Hematopoietic multipotent progenitor cell treated with erythropoietin and hydrocortisone succinate and interleukin-3 and kit ligand, for 4 days (in vitro differentiated cells): Measurements from ENCODE around the gene PRELID1.
"Not testable (repeated sequence)": the region's sequence is repeated elsewhere in the genome, so short reads cannot be mapped to it uniquely, and the experiment has no call there.

Experiments used
- DNase-seq: peaks from one replicate; pipeline ENCODE4 v3.0.0-alpha.2; 2015

The PRELID1 gene, protein sequence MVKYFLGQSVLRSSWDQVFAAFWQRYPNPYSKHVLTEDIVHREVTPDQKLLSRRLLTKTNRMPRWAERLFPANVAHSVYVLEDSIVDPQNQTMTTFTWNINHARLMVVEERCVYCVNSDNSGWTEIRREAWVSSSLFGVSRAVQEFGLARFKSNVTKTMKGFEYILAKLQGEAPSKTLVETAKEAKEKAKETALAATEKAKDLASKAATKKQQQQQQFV

GRCh38 chr5:177303121-177303924 is at the start of gene PRELID1, which contains the start of gene RAB24:
Gene PRELID1, plus strand, starts transcription at chr5:177303799. Its CDS starts 187 bp downstream, at chr5:177303986.
Gene RAB24, minus strand, starts transcription at chr5:177303719. Its CDS starts 431 bp downstream, at chr5:177303288.
- DNase-seq: peak; percentile 95

DNA sequence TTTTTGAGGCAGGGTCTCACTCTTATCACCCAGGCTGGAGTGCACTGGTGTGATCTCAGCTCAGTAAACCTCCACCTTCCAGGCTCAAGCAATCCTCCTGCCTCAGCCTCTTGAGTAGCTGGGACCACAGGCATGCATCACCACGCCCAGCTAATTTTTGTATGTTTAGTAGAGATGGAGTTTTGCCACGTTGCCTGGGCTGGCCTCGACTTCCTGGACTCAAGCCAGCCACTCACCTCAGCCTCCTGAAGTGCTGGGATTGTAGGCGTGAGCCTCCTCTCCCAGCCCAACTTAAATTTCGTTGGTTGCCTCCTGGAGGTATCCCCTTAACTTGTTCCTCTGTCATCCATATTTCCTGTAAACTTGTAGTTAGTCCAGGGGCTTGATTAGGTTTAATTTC is 47.3 kb upstream of the PRELID1 start:
- no peak for DNase-seq

- not testable (repeated sequence) for DNase-seq
Measured at GRCh38 chr5:177258711-177259110, 44.9 kb upstream of the PRELID1 start.

- DNase-seq: no peak
Measured at GRCh38 chr5:177260961-177261360, 42.6 kb upstream of the PRELID1 start.

GRCh38 chr5:177261510-177261909 is 42.1 kb upstream of the PRELID1 start:
- DNase-seq: no peak

DNA sequence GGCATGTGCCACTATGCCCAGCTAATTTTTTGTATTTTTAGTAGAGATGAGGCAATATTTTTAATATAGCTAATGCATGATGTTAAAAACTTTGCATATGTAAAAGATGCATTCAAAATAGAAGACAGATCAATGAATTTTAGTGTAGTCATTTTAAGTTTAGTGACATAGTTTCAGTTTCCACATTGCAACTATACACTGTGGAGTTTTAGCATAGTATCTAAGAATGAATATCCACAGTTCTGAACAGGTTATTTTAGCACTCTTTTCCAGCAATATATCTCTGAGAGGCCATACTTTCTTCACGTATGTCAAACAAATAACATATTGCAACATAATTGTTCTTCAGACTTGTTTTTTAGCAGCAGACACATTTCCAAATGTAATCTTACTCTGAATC is 39.4 kb upstream of the PRELID1 start:
- DNase-seq: no peak

- DNase-seq: no peak
Measured at GRCh38 chr5:177265395-177265794, 38.2 kb upstream of the PRELID1 start.

DNA sequence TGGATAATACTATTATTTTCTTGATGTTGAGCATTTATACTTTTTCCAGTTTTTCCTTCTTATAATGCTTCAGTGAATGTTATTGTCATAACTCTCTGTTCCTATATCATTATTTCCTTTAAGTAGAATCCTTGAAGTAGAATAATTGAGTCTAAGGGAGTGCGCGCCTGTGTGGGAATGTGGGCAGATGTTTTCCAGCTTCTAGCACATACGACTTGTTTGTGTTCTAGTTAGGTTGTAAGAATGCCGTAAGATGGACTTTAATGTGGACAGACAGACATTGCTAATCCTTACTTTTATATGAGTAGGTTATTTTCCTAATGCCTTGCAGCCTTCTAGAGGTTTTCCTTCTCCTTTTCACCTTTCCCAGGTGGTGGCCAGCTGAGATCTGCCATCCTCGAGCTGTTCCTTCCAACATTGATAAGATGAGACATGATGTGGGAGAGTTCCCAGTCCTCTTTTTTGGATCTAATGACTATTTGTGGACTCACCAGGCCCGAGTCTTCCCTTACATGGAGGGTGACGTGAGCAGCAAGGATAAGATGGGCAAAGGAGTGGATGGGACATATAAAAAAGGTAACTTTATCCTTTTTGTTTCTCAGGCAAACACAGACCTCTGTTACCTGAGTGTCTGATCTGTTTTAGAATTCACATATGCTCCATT is 34.2 kb upstream of the PRELID1 start:
- DNase-seq: no peak

DNA sequence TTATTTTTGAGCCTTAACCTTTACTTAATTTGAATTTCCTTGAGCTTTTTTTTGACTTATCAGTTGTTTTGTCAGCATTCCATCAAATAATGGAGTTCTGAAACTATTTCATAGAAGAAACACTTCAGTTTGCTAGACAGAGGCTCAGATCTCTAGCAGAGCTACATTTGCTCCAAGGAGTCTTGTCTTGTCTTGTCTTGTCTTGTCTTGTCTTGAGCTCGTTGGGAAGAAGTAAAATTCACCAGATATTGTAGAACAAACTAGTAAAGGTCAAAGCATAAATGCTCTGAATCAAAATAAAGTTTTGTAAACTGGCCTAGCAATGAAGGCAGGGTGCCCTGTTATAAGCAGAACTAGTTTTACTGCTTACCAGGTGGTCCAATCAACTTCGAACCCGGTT is 33.6 kb upstream of the PRELID1 start:
- no peak for DNase-seq

- no peak for DNase-seq
Measured at GRCh38 chr5:177270653-177271052, 32.9 kb upstream of the PRELID1 start.

- DNase-seq: no peak
Measured at GRCh38 chr5:177271113-177271512, 32.5 kb upstream of the PRELID1 start.

DNA sequence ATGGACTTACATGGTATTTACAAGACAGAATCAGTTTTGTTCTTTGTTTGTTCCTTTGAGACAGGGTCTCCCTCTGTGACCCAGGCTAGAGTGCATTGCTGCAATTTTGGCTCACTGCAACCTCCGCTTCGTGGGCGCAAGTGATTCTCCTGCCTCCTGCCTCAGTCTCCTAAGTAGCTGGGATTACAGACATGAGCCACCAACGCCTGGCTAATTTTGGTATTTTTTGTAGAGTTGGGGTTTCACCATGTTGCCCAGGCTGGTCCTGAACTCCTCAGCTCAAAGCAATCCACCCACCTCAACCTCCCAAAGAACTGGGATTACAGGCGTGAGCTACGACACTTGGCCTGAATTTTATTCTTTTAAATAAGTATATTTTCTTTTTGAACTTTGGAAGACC is 27.7 kb upstream of the PRELID1 start:
- no peak for DNase-seq

DNA sequence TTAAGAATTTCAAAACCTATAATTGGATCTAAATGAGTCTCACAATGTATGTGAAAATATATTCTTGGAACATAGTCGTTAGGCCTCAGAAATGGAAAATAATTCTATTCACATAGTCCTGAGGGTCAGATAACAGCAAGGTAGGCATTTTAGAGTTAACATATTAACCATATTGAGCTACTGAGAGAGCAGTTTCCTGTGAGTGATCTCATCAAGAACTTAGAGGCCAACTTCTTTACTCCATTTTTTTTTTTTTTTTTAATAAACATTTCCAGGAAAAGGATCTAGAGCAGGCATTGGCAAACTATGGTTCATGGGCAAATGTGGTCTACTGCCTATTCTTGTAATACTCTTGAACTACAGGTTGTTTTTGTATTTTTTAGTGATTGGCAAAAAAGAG is 26.7 kb upstream of the PRELID1 start:
- DNase-seq: no peak

DNA sequence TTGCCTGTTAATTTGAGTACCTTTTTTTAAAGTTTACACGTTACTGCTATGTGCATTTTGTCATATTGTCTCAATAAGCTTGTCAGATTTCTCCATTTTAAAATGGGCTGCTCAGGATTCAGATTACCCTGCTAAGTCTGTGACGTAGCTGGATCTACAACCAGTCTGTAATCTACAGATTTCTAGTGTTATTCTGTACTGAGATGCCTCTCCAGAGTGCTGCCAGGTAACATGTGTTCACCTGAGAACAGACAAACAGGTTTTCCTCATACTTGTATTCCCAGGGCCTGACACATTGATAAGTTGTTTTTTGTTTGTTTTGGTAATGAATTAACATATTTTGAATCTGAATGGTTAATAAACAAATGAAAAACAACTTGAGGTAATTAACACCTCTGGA is 15.4 kb upstream of the PRELID1 start:
- DNase-seq: no peak

- no peak for DNase-seq
Measured at GRCh38 chr5:177290816-177291596, 12.6 kb upstream of the PRELID1 start.

- no peak for DNase-seq
Measured at GRCh38 chr5:177291735-177292134, 11.9 kb upstream of the PRELID1 start.

DNA sequence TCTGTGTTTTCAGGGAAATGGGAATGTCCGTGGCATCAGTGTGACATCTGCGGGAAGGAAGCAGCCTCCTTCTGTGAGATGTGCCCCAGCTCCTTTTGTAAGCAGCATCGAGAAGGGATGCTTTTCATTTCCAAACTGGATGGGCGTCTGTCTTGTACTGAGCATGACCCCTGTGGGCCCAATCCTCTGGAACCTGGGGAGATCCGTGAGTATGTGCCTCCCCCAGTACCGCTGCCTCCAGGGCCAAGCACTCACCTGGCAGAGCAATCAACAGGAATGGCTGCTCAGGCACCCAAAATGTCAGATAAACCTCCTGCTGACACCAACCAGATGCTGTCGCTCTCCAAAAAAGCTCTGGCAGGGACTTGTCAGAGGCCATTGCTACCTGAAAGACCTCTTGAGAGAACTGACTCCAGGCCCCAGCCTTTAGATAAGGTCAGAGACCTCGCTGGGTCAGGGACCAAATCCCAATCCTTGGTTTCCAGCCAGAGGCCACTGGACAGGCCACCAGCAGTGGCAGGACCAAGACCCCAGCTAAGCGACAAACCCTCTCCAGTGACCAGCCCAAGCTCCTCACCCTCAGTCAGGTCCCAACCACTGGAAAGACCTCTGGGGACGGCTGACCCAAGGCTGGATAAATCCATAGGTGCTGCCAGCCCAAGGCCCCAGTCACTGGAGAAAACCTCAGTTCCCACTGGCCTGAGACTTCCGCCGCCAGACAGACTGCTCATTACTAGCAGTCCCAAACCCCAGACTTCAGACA is 9.6 kb upstream of the PRELID1 start:
- DNase-seq: no peak

- DNase-seq: no peak
Measured at GRCh38 chr5:177294632-177295031, 9.0 kb upstream of the PRELID1 start.

DNA sequence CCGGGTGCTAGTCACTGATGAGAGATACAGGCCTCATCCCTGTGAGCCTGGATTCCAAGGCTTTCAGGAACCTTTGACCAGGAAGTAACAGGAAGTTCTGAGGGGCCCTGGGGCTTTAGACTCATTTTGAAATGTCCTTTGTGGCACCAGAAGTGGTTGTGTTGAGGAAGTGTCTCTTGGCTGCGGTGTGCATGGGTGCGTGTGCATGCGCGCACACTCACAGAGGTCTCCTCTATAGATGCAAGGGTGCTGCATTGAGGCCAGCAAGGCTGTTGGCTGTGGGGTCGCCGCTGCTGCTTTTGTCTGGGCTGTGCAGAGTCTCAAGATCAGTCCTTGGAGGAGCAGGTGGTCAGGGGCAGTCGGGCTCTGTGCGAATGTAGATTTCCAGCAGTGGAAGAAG is 7.7 kb upstream of the PRELID1 start:
- peak; percentile 49 for DNase-seq

- peak; percentile 47 for DNase-seq
Measured at GRCh38 chr5:177296581-177296980, 7.0 kb upstream of the PRELID1 start.

DNA sequence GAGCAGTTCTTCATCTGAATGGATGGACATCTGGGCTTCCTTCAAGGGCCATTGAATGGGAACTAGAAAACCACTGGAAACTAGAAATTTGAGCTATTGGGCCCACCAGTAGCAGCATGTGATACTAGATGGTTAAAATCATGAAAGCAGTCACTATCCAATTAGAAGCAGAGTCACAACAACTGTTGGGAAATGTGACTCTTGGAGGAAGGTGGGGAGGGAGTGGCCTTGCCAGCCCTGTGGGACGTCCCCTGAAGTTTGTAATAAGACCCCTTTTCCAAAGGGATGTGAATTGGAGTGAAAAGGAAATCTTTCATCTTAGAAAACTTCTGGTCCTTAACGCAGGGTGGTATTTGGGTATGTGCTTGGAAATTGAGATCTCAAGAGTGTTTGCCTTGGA is 5.7 kb upstream of the PRELID1 start:
- DNase-seq: no peak

GRCh38 chr5:177299697-177300096 is 3.9 kb upstream of the PRELID1 start:
- no peak for DNase-seq
